ENCODE data around the gene KAT14.
"Not testable (repeated sequence)": the region's sequence is repeated elsewhere in the genome, so short reads cannot be mapped to it uniquely, and the experiment has no call there.

Gene KAT14

GRCh38 chr20:18176318-18176785 is 38.7 kb downstream of the KAT14 start:
- Histone ChIP-seq H3K79me2 (ENCODE audit: insufficient read depth, low read length) (no peaks in the 10 kb centered on the region), H3K9me3 (ENCODE audit: insufficient read depth, low read length, severe bottlenecking) (peaks cover 14% of the 10 kb centered on the region), H2AFZ (ENCODE audit: low read depth, low read length) (no peak overlapping the region), H3K27ac (ENCODE audit: low read length) (no peak overlapping the region), H3K4me1 (ENCODE audit: insufficient read depth, low read length) (no peaks in the 10 kb centered on the region), H3K9ac (ENCODE audit: low read depth, low read length) (no peak overlapping the region), H4K20me1 (ENCODE audit: insufficient read depth, low read length) (no peaks in the 10 kb centered on the region), H3K4me2 (ENCODE audit: insufficient read depth, low read length) (no peak overlapping the region), H3K27me3 (ENCODE audit: insufficient read depth, low read length, poor library complexity) (no peaks in the 10 kb centered on the region), H3K36me3 (ENCODE audit: insufficient read depth, low read length) (peaks cover 72% of the 10 kb centered on the region), H3K4me3 (ENCODE audit: low read depth in 1 of 2, low read length in 2 of 2) (no peak overlapping the region)
- no peak for TF ChIP-seq EZH2 (IDR thresholded peaks at IDR 0.05; ENCODE audit: borderline replicate concordance, low read depth, low read length, severe bottlenecking)
- no peak for TF ChIP-seq CTCF (IDR thresholded peaks at IDR 0.05; ENCODE audit: borderline replicate concordance, extremely low read depth, low read length, poor library complexity, severe bottlenecking)
- ATAC-seq (ENCODE audit: insufficient read depth, low read depth): peak; percentile 29; the same call in 1 of the 3 replicates
- no peak for DNase-seq

- not testable (repeated sequence) for H3K27ac ChIP-seq (ENCODE audit: low read length); H3K79me2 ChIP-seq (ENCODE audit: insufficient read depth, low read length); H2AFZ ChIP-seq (ENCODE audit: low read depth, low read length); H4K20me1 ChIP-seq (ENCODE audit: insufficient read depth, low read length); H3K9ac ChIP-seq (ENCODE audit: low read depth, low read length); H3K4me1 ChIP-seq (ENCODE audit: insufficient read depth, low read length); ATAC-seq (ENCODE audit: insufficient read depth, low read depth); H3K4me2 ChIP-seq (ENCODE audit: insufficient read depth, low read length); DNase-seq; H3K27me3 ChIP-seq (ENCODE audit: insufficient read depth, low read length, poor library complexity); H3K4me3 ChIP-seq (ENCODE audit: low read depth in 1 of 2, low read length in 2 of 2)
- H3K36me3 ChIP-seq (ENCODE audit: insufficient read depth, low read length): peaks cover 84% of the 10 kb centered on the region
- H3K9me3 ChIP-seq (ENCODE audit: insufficient read depth, low read length, severe bottlenecking): peaks cover 14% of the 10 kb centered on the region
Measured at GRCh38 chr20:18180366-18180765, 42.7 kb downstream of the KAT14 start.

- Histone ChIP-seq H3K9ac (ENCODE audit: low read depth, low read length) (no peak overlapping the region), H3K36me3 (ENCODE audit: insufficient read depth, low read length) (peaks cover 86% of the 10 kb centered on the region), H2AFZ (ENCODE audit: low read depth, low read length) (no peak overlapping the region), H3K4me3 (ENCODE audit: low read depth in 1 of 2, low read length in 2 of 2) (no peak overlapping the region), H3K27me3 (ENCODE audit: insufficient read depth, low read length, poor library complexity) (no peaks in the 10 kb centered on the region), H3K27ac (ENCODE audit: low read length) (no peak overlapping the region), H4K20me1 (ENCODE audit: insufficient read depth, low read length) (no peaks in the 10 kb centered on the region), H3K9me3 (ENCODE audit: insufficient read depth, low read length, severe bottlenecking) (peaks cover 14% of the 10 kb centered on the region), H3K4me1 (ENCODE audit: insufficient read depth, low read length) (no peaks in the 10 kb centered on the region), H3K4me2 (ENCODE audit: insufficient read depth, low read length) (no peak overlapping the region), H3K79me2 (ENCODE audit: insufficient read depth, low read length) (no peaks in the 10 kb centered on the region)
- no peak for DNase-seq
- TF ChIP-seq EZH2 (IDR thresholded peaks at IDR 0.05; ENCODE audit: borderline replicate concordance, low read depth, low read length, severe bottlenecking) (no peak), CTCF (IDR thresholded peaks at IDR 0.05; ENCODE audit: borderline replicate concordance, extremely low read depth, low read length, poor library complexity, severe bottlenecking) (no peak)
- no peak for ATAC-seq (ENCODE audit: insufficient read depth, low read depth)
Measured at GRCh38 chr20:18180815-18181214, 43.2 kb downstream of the KAT14 start.

GRCh38 chr20:18187020-18187419 is 49.4 kb downstream of the KAT14 start:
- H3K9me3 ChIP-seq (ENCODE audit: insufficient read depth, low read length, severe bottlenecking): no peaks in the 10 kb centered on the region
- H3K4me2 ChIP-seq (ENCODE audit: insufficient read depth, low read length): no peak overlapping the region
- no peaks in the 10 kb centered on the region for H3K4me1 ChIP-seq (ENCODE audit: insufficient read depth, low read length)
- H3K9ac ChIP-seq (ENCODE audit: low read depth, low read length): no peak overlapping the region
- TF ChIP-seq EZH2 (IDR thresholded peaks at IDR 0.05; ENCODE audit: borderline replicate concordance, low read depth, low read length, severe bottlenecking) (no peak), CTCF (IDR thresholded peaks at IDR 0.05; ENCODE audit: borderline replicate concordance, extremely low read depth, low read length, poor library complexity, severe bottlenecking) (no peak)
- no peaks in the 10 kb centered on the region for H3K27me3 ChIP-seq (ENCODE audit: insufficient read depth, low read length, poor library complexity)
- DNase-seq (no peak), ATAC-seq (ENCODE audit: insufficient read depth, low read depth) (no peak)
- H2AFZ ChIP-seq (ENCODE audit: low read depth, low read length): no peak overlapping the region
- no peak overlapping the region for H3K27ac ChIP-seq (ENCODE audit: low read length)
- H4K20me1 ChIP-seq (ENCODE audit: insufficient read depth, low read length): no peaks in the 10 kb centered on the region
- H3K79me2 ChIP-seq (ENCODE audit: insufficient read depth, low read length): no peaks in the 10 kb centered on the region
- H3K36me3 ChIP-seq (ENCODE audit: insufficient read depth, low read length): peaks cover 81% of the 10 kb centered on the region
- no peak overlapping the region for H3K4me3 ChIP-seq (ENCODE audit: low read depth in 1 of 2, low read length in 2 of 2)

All from DND-41 (cell line).